IMR-90 (cell line): ENCODE results near the gene BRCA1.

Experiments
- CEBPB ChIP-seq: IDR thresholded peaks from 2 replicates; pipeline ENCODE4 v1.6.1; 2012; ENCODE audit warnings: low read depth, low read length, improper control_type of control experiment
- CTCF ChIP-seq: conservative IDR thresholded peaks from 2 replicates; pipeline ENCODE4 v1.5.1; 2012; ENCODE audit warnings: mild to moderate bottlenecking, low read depth, low read length, improper control_type of control experiment
- FOS ChIP-seq: fragments of 150-350 bp; IDR thresholded peaks from 2 replicates; pipeline ENCODE4 v1.6.1; 2016; ENCODE audit warnings: low read depth, low read length
- MAFK ChIP-seq: IDR thresholded peaks from 2 replicates; pipeline ENCODE4 v1.6.1; 2012; ENCODE audit warnings: low read depth, low read length, improper control_type of control experiment
- POLR2A ChIP-seq: IDR thresholded peaks from 2 replicates; pipeline ENCODE4 v1.6.1; 2012; ENCODE audit warnings: mild to moderate bottlenecking, low read depth, low read length
- RAD21 ChIP-seq: IDR thresholded peaks from 2 replicates; pipeline ENCODE4 v1.6.1; 2012; ENCODE audit warnings: low read length, improper control_type of control experiment
- USF2 ChIP-seq: fragments of 150-350 bp; IDR thresholded peaks from 2 replicates; pipeline ENCODE4 v1.6.1; 2017; ENCODE audit warnings: mild to moderate bottlenecking, antibody characterized with exemption, low read length, low read depth

DNA sequence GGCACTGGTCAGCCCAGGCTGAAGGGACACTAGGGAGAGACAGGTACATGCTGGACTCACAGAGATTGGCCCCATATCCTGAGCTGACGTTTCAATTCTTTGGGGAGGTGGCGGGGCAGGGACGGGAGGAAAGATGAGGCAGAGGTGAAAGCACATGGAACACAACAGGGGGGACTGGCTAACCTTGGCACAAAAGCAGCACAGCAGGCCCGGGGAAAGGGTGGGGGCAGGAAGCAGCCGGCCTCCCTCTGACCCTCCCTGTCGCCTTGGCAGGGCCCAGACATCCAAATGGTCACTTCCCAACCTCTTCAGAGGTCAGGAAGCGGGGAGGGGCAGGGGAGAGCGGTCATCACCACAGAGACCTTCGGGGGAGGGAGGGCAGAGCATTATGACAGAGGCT lies 109.6 kb downstream of the BRCA1 start:
- TF ChIP-seq POLR2A (no peak), CTCF (no peak), USF2 (no peak), FOS (no peak), CEBPB (no peak), RAD21 (no peak), MAFK (no peak)
